ENCODE results near the gene MANEAL. TPM values are rescaled to one million over a fixed set of nuclear protein-coding genes. Genes with fewer than 3 reads are reported as not detected.
A peak's percentile ranks its signal among the peaks of the same experiment; 100 is the strongest.

MANEAL gene
- total RNA-seq, 1 experiment from 2014 or later: 28.1 TPM

GRCh38 chr1:37845049-37845646 is 51.5 kb downstream of the MANEAL start:
- peaks cover 12% of the 10 kb centered on the region for H3K36me3 Mint-ChIP-seq (ENCODE audit: insufficient read depth, unreplicated experiment)
- intact Hi-C loops (cut with micrococcal nuclease; ENCODE audit: unreplicated experiment): no loop called here
- H3K27ac Mint-ChIP-seq (ENCODE audit: unreplicated experiment): peak overlapping the region; percentile 31
- TF ChIP-seq, protein P1, sequence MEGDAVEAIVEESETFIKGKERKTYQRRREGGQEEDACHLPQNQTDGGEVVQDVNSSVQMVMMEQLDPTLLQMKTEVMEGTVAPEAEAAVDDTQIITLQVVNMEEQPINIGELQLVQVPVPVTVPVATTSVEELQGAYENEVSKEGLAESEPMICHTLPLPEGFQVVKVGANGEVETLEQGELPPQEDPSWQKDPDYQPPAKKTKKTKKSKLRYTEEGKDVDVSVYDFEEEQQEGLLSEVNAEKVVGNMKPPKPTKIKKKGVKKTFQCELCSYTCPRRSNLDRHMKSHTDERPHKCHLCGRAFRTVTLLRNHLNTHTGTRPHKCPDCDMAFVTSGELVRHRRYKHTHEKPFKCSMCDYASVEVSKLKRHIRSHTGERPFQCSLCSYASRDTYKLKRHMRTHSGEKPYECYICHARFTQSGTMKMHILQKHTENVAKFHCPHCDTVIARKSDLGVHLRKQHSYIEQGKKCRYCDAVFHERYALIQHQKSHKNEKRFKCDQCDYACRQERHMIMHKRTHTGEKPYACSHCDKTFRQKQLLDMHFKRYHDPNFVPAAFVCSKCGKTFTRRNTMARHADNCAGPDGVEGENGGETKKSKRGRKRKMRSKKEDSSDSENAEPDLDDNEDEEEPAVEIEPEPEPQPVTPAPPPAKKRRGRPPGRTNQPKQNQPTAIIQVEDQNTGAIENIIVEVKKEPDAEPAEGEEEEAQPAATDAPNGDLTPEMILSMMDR (IDR thresholded peaks at IDR 0.05; ENCODE audit: unreplicated experiment): no peak
- CTCF ChIA-PET: interaction anchor here (0.6 kb wide), 1 partner anchor 822 kb away, joined by 4 read pairs; no protein-coding TSS in a partner anchor
- DNase-seq: no peak
- H3K9me3 Mint-ChIP-seq (ENCODE audit: low read depth, unreplicated experiment): no peaks in the 10 kb centered on the region
- no TSS peak for BruUV-seq (replicated peaks)
- H3K4me3 Mint-ChIP-seq (ENCODE audit: low read depth, unreplicated experiment): no peak overlapping the region
- H3K4me1 Mint-ChIP-seq (ENCODE audit: low read depth, unreplicated experiment): peaks cover 34% of the 10 kb centered on the region
- H3K27me3 Mint-ChIP-seq (ENCODE audit: unreplicated experiment): no peaks in the 10 kb centered on the region

GRCh38 chr1:37845786-37846185 is 52.1 kb downstream of the MANEAL start:
- H3K27me3 Mint-ChIP-seq (ENCODE audit: unreplicated experiment): no peaks in the 10 kb centered on the region

DNA sequence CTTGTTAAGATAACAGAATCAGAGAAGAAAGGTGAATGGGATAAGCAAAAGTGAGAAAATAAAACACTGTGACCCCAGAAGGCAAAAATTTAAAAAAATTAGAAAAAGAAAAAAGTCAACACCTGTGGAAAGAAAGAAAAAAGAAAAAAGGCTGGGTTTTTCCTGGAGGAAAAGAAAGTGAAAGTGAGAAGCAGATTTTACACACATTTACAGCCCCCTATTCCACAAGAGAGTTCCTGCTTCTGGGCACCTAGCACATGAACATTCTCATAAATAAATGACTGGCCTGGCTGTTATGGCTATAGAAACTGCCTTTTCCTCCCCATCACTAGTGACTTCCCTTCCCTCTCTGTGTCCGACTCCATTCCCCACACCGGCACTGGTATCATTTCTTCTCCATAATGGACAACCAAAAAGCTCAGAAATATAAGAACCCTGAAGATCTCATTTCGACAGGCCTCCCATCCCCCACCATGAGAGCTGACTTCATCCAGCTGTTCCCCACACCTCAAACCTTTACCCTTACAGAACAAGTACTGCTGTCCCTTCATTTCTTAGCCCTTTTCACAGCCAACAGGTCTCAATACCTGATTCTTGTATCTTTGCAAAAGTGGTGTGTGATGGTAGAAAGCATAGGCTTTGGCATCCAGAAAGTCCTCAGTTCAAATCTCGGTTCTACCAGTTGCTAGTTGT is 53.1 kb downstream of the MANEAL start:
- BruUV-seq (replicated peaks): no TSS peak
- H3K4me1 Mint-ChIP-seq (ENCODE audit: low read depth, unreplicated experiment): peaks cover 34% of the 10 kb centered on the region
- CTCF ChIA-PET: interaction anchor here (0.5 kb wide), 1 partner anchor 9 kb away, joined by 6 read pairs; no protein-coding TSS in a partner anchor
- H3K9me3 Mint-ChIP-seq (ENCODE audit: low read depth, unreplicated experiment): no peaks in the 10 kb centered on the region
- DNase-seq: no peak
- intact Hi-C loops (cut with micrococcal nuclease; ENCODE audit: unreplicated experiment): no loop called here
- peaks cover 6% of the 10 kb centered on the region for H3K36me3 Mint-ChIP-seq (ENCODE audit: insufficient read depth, unreplicated experiment)
- no peak overlapping the region for H3K4me3 Mint-ChIP-seq (ENCODE audit: low read depth, unreplicated experiment)
- TF ChIP-seq, protein P1 (IDR thresholded peaks at IDR 0.05; ENCODE audit: unreplicated experiment): no peak
- H3K27me3 Mint-ChIP-seq (ENCODE audit: unreplicated experiment): no peaks in the 10 kb centered on the region
- peak overlapping the region; percentile 18 for H3K27ac Mint-ChIP-seq (ENCODE audit: unreplicated experiment)

More at GRCh38 chr1:37845786-37846185, 52.1 kb downstream of the MANEAL start:
- H3K9me3 Mint-ChIP-seq (ENCODE audit: low read depth, unreplicated experiment): no peaks in the 10 kb centered on the region
- BruUV-seq (replicated peaks): no TSS peak
- H3K4me3 Mint-ChIP-seq (ENCODE audit: low read depth, unreplicated experiment): no peak overlapping the region
- intact Hi-C loops (cut with micrococcal nuclease; ENCODE audit: unreplicated experiment): no loop called here
- no peak overlapping the region for H3K27ac Mint-ChIP-seq (ENCODE audit: unreplicated experiment)
- peaks cover 12% of the 10 kb centered on the region for H3K36me3 Mint-ChIP-seq (ENCODE audit: insufficient read depth, unreplicated experiment)
- H3K4me1 Mint-ChIP-seq (ENCODE audit: low read depth, unreplicated experiment): peaks cover 34% of the 10 kb centered on the region
- TF ChIP-seq, protein P1 (IDR thresholded peaks at IDR 0.05; ENCODE audit: unreplicated experiment): no peak
- CTCF ChIA-PET: interaction anchor here (0.5 to 0.7 kb wide), 2 partner anchors 10 to 240 kb away, joined by 6 to 7 read pairs; no protein-coding TSS in a partner anchor
- DNase-seq: no peak

DNA sequence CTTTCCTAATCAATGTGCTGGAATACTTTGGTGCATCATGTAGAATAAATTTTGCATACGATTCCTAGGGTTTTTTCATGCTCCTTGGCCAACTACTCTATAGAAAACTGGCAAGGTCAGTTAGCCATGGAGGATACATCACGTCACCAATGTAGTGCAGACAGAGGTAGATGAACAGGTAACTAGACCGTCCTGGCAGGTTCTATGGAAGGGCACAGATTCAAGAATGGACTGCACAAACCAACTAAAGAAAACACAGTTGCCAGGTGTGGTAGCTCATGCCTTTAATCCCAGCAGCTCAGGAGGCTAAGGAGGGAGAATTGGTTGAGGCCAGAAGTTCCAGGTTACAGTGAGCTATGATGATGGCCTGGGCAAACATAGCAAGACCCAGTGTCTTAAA is 55.8 kb downstream of the MANEAL start:
- Mint-ChIP-seq H3K4me1 (ENCODE audit: low read depth, unreplicated experiment) (peaks cover 26% of the 10 kb centered on the region), H3K27ac (ENCODE audit: unreplicated experiment) (no peak overlapping the region), H3K36me3 (ENCODE audit: insufficient read depth, unreplicated experiment) (peaks cover 9% of the 10 kb centered on the region), H3K27me3 (ENCODE audit: unreplicated experiment) (no peaks in the 10 kb centered on the region), H3K4me3 (ENCODE audit: low read depth, unreplicated experiment) (no peak overlapping the region), H3K9me3 (ENCODE audit: low read depth, unreplicated experiment) (no peaks in the 10 kb centered on the region)
- CTCF ChIA-PET: no interaction called here
- intact Hi-C loops (cut with micrococcal nuclease; ENCODE audit: unreplicated experiment): no loop called here
- no peak for DNase-seq
- TF ChIP-seq, protein P1 (IDR thresholded peaks at IDR 0.05; ENCODE audit: unreplicated experiment): no peak
- BruUV-seq (replicated peaks): no TSS peak
